Activated T-helper 1 cell treated with Interleukin-2 at 50 U/mL for 16 hours (primary cell): ENCODE data around the gene NFIA.

Experiments used
- DNase-seq: peaks from one replicate; pipeline ENCODE4 v3.0.0-alpha.2; 2020; ENCODE audit warnings: low read depth

Gene NFIA

DNA sequence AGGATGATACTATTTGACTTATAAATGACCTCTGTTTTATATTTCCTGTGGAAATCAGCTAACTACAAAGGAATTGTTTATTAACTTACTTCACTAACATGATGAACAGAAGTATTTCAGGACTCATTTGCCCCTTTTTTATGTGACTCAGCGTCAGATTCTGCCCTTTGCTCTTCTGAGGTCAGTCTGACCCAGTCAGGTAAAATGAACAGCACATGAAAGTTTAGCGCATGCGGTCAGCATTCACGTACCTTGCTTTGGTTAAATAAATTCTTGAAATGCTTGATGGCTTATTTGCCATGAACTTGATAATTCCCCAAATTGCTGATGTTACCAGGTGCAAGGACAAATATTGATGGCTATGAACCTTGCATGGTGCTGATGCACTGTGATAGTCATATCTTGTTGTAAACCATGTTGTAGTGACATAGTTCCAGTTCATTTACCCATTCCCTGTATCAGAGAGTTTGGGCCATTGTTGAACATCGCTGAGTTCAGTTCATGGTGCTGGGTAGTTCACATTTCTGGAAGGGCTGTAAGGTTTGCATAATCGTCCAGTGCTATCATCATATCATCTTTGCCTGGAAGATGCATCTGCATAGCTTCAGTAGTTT is 133.4 kb downstream of the NFIA start:
- no peak for DNase-seq

DNA sequence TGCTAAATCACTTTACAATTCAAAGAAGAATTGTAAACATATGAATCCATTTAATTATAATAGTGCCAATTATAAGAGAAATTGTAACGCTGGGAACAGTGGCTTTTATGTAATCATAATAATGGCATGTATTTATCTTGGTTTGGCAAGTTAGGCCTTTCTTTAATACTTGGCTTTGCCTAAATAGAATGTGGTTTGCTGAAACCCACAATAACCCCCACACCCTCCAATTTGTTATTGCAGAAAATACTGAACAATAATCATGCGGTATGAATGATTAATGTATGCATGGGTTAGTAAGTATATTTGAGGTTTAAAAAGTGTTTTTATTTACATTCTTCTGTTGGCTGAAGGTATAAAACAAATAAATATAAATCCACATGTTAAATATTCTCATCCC is 138.2 kb downstream of the NFIA start:
- no peak for DNase-seq

- DNase-seq = no peak
Observed at GRCh38 chr1:61221642-61222041, 139.3 kb downstream of the NFIA start.

GRCh38 chr1:61222240-61222639 is 139.9 kb downstream of the NFIA start:
- no peak for DNase-seq

DNA sequence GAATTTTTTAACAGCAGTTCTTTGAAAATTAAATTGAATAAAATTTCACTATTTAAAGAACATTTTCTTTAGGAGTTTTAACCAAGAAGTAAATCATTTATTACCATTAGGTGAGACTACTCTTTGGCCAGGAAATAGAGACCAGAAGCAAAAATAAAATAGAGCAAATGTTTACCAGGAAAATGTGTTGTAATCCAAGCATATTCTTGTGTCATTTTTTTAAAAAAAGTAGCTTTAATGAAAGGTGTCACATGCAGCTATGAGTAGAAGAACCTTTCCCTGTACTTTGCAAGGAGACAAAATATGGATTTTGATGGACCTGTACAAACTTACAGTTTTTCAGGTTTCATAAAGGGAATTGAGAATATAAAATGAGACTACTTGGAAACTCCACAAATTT is 140.8 kb downstream of the NFIA start:
- DNase-seq = no peak

- DNase-seq = no peak
Observed at GRCh38 chr1:61224609-61225008, 142.2 kb downstream of the NFIA start.

DNA sequence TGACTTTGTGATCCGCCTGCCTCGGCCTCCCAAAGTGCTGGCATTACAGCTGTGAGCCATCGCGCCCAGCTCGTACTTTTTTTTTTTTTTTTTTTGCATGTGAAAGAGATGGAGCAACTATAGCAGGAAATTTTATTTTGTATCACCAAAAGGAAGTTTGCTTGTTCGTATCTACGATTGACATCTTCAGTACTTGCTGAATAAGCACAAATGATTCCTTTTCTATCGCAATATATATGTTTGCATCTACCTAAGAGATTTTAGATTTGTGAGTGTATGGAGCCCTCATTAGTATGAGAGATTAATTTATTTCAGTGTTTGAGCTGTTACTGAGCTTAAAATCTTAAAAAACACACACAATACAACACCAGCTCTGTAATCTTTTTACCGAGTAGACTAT is 143.1 kb downstream of the NFIA start:
- DNase-seq = no peak

- no peak for DNase-seq
Observed at GRCh38 chr1:61226791-61227567, 144.6 kb downstream of the NFIA start.

GRCh38 chr1:61227857-61228550 is 145.6 kb downstream of the NFIA start:
- DNase-seq = no peak

- DNase-seq = no peak
Observed at GRCh38 chr1:61230523-61230922, 148.2 kb downstream of the NFIA start.

GRCh38 chr1:61231795-61232194 is 149.4 kb downstream of the NFIA start:
- no peak for DNase-seq

GRCh38 chr1:61233121-61233660 is 150.8 kb downstream of the NFIA start:
- no peak for DNase-seq

DNA sequence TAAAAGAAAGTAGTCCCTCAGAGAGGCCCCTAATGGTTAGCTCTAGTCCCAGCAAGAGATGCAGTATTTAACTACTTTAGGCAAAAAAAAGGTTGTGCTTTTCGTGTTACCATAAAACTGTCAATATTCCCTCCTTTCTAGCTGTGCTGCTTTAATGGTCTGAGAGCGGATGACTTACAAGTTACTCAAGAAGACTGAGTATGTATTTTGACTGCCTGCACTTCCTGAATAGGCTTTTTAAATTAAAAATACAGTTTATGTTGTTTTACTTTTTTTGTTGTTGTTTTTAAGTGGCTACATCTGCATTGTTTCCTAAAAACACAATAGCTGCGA is 152.2 kb downstream of the NFIA start:
- no peak for DNase-seq

- no peak for DNase-seq
Observed at GRCh38 chr1:61237147-61237546, 154.8 kb downstream of the NFIA start.

GRCh38 chr1:61237659-61238358 is 155.4 kb downstream of the NFIA start:
- DNase-seq = no peak

DNA sequence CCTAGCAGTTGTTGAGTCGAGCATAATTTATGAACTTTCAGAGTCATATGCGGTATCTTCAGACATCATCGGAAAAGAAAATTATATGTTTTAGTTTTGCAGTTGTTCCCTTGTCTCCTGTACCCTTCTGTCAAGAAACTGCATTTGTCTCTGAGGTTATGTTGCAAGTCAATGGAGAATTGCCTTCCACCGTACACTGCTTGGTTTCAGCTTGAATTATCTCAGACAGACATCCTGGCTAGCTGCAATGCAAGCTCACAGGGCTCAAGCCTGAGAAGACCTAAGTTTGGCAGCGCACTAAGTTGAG is 156.0 kb downstream of the NFIA start:
- no peak for DNase-seq

DNA sequence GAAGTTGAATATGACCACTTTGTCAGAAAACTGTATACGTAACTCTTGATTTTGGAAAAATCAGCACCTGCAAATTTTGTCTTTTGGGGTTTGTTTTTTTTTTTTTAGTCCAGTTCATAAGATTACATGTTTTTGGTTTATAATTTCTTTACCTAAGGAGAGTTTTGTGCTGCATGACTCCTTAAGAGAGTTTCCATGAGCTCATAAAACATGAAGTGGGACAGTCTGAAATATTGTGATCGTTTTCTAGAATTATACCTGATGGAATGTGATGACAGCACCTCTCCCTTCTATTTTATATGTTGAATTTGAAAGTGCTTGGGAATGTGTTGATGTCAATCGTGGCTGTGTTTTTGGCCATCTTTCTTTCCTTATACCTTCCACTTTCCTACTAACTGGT is 158.5 kb downstream of the NFIA start:
- DNase-seq = no peak

DNA sequence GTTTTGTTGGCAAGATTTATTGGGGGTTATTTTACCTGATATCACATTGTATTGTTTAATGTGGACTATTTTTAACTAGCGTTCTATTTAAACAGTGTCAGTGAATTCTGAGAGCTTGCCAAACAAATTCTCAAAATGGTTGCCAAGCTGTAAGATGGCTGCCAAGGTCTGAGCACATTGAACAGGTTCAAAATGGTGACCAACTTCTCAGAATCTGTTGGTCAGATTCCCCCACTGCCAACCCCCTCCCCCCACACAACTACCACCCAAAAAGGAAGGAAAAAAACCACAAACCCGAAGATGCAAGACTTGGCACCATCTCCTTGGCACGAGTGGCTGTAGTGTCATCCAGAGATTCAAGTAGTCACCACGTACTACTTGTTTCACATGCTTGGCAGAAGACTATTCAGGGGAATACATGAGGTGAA is 159.1 kb downstream of the NFIA start:
- no peak for DNase-seq

DNA sequence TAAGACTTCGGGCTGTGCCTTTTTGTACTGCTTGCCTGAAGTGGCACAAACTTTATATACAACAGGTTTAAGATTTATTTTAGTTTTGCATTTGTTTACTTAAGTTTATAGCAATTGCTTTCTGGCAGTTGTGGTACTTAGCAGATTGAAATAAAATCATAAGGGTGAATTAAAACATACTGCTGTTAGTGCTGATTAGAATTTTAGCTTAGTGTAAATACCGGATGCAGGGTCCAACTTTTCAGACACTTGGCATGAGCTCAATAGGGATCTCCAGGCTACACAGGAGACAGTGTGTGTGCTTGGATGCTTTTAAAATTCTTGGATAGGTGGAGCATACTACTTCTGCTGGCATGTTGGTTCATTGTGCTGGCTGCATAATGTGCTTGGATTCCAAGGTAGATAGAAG is 159.6 kb downstream of the NFIA start:
- no peak for DNase-seq

DNA sequence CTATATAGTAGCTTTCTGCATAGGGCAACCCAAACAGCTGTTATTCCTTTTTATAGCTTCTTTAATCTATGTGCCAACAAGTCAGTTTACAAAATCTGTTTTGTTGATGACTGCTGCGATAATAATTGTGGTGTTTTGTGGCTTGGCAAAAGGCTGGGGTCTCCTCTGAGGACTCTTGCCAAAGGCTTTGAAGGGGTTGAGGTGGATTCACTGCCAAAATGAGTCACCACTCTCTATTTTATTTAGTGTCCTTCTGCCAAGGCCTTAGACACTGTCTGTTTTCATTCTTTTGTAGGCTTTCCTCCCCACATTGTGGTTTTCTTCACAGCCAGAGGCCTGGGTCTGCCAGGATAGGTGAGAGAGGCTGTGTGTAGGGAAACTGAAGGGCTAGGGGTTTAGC is 161.8 kb downstream of the NFIA start:
- no peak for DNase-seq

GRCh38 chr1:61245696-61246400 is 163.5 kb downstream of the NFIA start:
- DNase-seq = no peak
